ENCODE results near the gene OSMR.
"Not testable (repeated sequence)": the region's sequence is repeated elsewhere in the genome, so short reads cannot be mapped to it uniquely, and the experiment has no call there.

OSMR gene

DNA sequence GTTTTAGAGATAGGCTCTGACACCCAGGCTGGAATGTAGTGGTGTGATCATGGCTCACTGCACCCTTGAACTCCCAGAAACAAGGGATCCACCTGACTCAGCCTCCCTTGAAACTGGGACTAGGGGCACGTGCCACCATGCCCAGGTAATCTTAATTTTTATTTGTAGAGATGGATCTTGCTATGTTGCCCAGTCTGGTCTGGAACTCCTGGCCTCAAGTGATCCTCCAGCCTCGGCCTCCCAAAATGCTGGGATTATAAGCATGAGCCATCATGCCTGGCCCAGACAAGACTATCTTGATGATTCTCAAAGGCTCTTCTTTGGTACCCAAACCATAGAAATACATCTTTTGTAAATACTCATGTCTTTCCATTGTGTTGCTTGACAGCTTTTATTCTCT lies 10.8 kb downstream of the OSMR start:
- H3K4me3 ChIP-seq (replicated peaks; ENCODE audit: low read depth, low read length): no peak overlapping the region
- TF ChIP-seq, protein P1, sequence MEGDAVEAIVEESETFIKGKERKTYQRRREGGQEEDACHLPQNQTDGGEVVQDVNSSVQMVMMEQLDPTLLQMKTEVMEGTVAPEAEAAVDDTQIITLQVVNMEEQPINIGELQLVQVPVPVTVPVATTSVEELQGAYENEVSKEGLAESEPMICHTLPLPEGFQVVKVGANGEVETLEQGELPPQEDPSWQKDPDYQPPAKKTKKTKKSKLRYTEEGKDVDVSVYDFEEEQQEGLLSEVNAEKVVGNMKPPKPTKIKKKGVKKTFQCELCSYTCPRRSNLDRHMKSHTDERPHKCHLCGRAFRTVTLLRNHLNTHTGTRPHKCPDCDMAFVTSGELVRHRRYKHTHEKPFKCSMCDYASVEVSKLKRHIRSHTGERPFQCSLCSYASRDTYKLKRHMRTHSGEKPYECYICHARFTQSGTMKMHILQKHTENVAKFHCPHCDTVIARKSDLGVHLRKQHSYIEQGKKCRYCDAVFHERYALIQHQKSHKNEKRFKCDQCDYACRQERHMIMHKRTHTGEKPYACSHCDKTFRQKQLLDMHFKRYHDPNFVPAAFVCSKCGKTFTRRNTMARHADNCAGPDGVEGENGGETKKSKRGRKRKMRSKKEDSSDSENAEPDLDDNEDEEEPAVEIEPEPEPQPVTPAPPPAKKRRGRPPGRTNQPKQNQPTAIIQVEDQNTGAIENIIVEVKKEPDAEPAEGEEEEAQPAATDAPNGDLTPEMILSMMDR (IDR thresholded peaks at IDR 0.05; ENCODE audit: low read depth, low read length, missing control alignments): no peak
- no peak for DNase-seq (ENCODE audit: extremely low read depth, low read depth)

DNA sequence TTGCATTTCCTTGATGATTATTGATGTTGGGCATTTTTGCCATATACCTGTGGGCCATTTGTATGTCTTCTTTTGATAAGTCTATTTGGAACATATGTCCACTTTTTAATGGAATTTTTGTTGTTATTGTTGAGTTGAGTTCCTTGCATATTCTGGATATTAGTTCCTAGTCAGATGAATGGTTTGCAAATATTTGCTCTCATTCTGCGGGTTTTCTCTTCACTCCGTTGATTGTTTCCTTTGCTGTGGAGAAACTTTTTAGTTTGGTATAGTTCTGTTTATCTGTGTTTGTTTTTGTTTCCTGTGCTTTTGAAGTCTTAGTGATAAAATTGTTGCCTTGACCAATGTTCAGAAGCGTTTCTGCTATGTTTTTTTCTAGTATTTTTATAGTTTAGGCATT lies 13.0 kb downstream of the OSMR start:
- DNase-seq (ENCODE audit: extremely low read depth, low read depth): no peak
- TF ChIP-seq, protein P1 (IDR thresholded peaks at IDR 0.05; ENCODE audit: low read depth, low read length, missing control alignments): no peak
- no peak overlapping the region for H3K4me3 ChIP-seq (replicated peaks; ENCODE audit: low read depth, low read length)

DNA sequence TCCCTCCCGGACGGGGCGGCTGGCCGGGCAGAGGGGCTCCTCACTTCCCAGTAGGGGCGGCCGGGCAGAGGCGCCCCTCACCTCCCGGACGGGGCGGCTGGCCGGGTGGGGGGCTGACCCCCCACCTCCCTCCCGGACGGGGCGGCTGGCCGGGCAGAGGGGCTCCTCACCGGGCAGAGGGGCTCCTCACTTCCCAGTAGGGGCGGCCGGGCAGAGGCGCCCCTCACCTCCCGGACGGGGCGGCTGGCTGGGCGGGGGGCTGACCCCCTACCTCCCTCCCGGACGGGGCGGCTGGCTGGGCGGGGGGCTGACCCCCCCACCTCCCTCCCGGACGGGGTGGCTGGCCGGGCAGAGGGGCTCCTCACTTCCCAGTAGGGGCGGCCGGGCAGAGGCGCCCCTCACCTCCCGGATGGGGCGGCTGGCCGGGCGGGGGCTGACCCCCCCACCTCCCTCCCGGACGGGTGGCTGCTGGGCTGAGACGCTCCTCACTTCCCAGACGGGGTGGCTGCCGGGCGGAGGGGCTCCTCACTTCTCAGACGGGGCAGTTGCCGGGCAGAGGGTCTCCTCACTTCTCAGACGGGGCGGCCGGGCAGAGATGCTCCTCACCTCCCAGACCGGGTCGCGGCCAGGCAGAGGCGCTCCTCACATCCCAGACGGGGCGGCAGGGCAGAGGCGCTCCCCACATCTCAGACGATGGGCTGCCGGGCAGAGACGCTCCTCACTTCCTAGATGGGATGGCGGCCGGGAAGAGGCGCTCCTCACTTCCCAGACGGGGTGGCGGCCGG lies 16.4 kb downstream of the OSMR start:
- H3K4me3 ChIP-seq (replicated peaks; ENCODE audit: low read depth, low read length); DNase-seq (ENCODE audit: extremely low read depth, low read depth): not testable (repeated sequence)

DNA sequence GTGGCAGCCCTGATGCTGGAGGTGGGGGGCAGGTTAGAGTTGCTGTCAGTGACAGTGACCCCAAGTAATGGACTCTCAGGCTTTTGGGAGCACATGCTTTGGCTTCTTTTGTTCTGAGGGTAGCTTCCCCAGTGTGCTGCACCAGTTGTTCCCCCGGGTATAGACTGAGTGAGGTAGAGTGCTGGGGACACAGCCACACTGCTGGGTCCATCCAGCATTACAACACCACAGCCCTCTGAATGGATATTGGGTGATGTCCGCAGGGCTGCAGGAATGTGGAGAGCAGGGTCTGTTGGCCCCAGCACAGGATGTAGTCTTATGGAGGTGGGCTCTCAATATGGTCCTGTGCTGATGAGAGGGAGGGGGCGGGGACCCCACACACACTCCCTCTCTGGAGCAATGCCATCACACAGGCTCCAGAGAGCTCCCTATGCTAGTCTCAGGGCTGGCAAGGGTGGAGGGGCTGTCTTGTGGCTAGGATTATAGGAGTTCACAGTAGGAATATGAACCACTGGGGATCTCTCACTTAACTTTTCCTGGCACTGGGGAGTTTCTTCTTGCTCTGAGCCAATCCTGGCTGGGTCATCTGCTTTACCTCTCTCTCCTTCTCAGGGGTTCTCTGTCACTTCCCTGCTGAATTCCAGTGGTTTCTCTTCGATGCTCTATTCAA lies 20.7 kb downstream of the OSMR start:
- TF ChIP-seq, protein P1 (IDR thresholded peaks at IDR 0.05; ENCODE audit: low read depth, low read length, missing control alignments): no peak
- no peak for DNase-seq (ENCODE audit: extremely low read depth, low read depth)
- H3K4me3 ChIP-seq (replicated peaks; ENCODE audit: low read depth, low read length): no peak overlapping the region

DNA sequence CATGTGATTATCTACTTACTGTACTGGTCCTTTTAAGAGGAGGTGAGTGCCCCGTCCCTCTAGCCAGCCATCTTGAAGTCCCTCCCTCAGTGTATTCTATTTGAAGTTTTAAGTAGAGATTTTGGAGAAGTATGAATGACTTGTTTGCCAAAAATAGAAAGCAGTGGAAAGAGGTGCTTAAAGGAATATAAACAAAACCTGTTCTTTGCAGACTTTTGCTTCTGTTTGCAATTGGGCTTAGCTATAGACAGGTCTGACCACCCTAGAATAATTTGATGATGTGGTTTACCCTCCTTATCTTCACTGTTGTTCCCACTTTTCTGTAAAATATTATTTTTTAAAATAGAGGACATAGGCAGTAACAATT lies 21.2 kb downstream of the OSMR start:
- H3K4me3 ChIP-seq (replicated peaks; ENCODE audit: low read depth, low read length): no peak overlapping the region
- no peak for DNase-seq (ENCODE audit: extremely low read depth, low read depth)
- TF ChIP-seq, protein P1 (IDR thresholded peaks at IDR 0.05; ENCODE audit: low read depth, low read length, missing control alignments): no peak

DNA sequence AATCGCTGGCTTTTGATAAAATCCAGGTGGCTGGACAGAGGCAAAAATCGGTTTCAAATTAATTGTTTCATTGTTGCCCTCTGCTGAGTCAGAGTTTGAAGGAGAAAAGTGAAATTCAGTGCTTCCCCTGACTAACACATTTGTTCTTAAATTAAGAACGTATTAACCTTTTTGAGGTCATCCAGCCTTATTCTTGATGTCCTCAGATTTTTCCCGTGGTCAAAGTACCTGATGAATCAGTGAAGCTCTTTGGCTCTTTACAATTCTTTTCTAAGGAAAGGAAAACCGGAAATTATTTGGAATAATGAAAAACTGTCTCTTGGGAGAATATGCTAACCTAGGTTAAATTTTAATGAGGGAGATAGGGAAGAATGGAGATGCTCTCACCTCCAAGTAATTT lies 21.6 kb downstream of the OSMR start:
- H3K4me3 ChIP-seq (replicated peaks; ENCODE audit: low read depth, low read length): no peak overlapping the region
- no peak for DNase-seq (ENCODE audit: extremely low read depth, low read depth)
- TF ChIP-seq, protein P1 (IDR thresholded peaks at IDR 0.05; ENCODE audit: low read depth, low read length, missing control alignments): no peak

DNA sequence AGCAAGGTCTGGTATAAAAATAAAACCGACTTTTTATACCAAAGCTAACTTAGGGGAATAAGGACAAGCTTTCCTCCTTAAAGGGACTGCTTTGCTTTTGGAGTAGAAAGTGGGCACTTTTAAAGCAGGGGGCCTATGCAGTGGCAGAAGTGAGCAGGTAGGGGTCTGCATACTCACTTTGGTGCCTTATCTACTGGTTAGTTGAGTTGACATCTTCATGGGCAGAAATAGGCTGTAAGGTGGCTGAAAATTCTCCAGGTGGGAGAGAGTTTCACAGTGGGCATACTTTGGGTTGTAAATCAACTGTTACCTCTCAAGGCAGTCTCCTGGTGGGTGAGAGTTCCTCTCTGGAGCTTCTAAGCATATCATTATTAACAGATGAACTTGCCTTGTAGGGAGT lies 24.8 kb downstream of the OSMR start:
- TF ChIP-seq, protein P1 (IDR thresholded peaks at IDR 0.05; ENCODE audit: low read depth, low read length, missing control alignments): no peak
- no peak for DNase-seq (ENCODE audit: extremely low read depth, low read depth)

More for the DNA sequence above, 24.8 kb downstream of the OSMR start:
- H3K4me3 ChIP-seq (replicated peaks; ENCODE audit: low read depth, low read length): no peak overlapping the region
